ENCODE results near the gene MAP7.

DNA sequence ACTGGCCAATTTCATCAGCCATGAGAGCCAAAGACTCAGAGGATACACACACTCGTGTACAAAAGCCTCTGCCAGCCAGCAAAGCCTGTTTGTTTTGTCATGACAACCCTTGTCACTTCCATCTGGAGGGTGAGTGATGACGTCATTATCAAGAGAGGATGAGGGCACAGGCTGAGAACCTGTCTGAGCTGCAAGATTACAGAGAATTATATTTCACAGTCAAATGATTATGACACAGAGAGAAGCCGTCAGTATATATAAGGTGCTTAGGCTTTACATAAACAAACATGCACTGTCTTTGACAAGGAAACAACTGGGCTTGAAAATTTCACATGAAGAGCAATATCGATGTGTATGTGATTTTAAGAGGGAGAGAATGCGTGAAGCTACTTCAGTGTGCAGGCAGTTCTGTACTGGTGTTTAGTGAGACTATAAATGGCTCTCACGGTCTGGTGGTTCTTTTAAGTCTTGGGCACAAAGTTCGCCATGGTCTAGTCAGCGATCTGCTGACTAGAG lies 224.1 kb downstream of the MAP7 start:
- TF ChIP-seq, protein P1, sequence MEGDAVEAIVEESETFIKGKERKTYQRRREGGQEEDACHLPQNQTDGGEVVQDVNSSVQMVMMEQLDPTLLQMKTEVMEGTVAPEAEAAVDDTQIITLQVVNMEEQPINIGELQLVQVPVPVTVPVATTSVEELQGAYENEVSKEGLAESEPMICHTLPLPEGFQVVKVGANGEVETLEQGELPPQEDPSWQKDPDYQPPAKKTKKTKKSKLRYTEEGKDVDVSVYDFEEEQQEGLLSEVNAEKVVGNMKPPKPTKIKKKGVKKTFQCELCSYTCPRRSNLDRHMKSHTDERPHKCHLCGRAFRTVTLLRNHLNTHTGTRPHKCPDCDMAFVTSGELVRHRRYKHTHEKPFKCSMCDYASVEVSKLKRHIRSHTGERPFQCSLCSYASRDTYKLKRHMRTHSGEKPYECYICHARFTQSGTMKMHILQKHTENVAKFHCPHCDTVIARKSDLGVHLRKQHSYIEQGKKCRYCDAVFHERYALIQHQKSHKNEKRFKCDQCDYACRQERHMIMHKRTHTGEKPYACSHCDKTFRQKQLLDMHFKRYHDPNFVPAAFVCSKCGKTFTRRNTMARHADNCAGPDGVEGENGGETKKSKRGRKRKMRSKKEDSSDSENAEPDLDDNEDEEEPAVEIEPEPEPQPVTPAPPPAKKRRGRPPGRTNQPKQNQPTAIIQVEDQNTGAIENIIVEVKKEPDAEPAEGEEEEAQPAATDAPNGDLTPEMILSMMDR (IDR thresholded peaks at IDR 0.05), result no peak
- TF ChIP-seq POLR2A (IDR thresholded peaks at IDR 0.05), result no peak
